AG09319 (cell line): ENCODE data around the gene TMCC1.

Source experiments
- DNase-seq: peaks from one replicate; pipeline ENCODE4 v3.0.0-alpha.2; 2010; ENCODE audit warnings: low read depth; ENCODE audit errors: extremely low read depth
- TF ChIP-seq, protein P1 (sequence below): IDR thresholded peaks from 2 replicates; pipeline ENCODE4 v1.5.1; 2011; ENCODE audit warnings: low read depth, mild to moderate bottlenecking, inconsistent platforms, low read length, moderate library complexity

The TMCC1 gene

DNA sequence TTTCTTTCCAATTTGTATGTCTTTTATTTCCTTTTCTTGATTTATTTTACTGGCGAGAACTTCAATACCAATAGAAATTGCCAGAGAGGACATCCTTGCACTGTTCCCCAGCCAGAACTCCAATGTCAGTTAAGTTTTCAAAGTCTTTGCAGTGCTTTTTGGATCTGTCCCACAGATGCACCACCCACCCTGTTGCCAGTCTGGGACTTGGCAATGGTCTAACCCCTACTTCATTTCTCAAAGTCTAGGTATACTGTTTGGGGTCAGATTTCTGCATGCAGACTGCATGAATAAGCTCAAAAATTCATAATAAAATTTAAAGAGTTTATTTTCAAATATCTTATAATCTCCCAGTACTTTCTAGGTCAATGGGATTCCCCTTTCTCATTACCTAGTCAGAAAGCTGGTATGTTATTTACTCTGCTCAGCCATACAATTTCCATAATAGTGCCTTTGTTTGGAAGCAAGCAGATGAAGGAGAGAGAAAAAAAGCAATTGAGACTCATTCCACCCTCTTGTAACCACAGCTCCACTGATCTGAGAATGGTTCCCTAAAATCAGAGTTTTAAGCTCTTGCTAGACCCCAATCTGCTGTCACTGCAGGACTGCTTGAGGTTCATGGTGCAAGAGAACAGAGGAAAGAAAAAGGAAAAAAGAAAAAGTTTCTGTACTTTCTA, 161.2 kb downstream of the TMCC1 start:
- TF ChIP-seq, protein P1, sequence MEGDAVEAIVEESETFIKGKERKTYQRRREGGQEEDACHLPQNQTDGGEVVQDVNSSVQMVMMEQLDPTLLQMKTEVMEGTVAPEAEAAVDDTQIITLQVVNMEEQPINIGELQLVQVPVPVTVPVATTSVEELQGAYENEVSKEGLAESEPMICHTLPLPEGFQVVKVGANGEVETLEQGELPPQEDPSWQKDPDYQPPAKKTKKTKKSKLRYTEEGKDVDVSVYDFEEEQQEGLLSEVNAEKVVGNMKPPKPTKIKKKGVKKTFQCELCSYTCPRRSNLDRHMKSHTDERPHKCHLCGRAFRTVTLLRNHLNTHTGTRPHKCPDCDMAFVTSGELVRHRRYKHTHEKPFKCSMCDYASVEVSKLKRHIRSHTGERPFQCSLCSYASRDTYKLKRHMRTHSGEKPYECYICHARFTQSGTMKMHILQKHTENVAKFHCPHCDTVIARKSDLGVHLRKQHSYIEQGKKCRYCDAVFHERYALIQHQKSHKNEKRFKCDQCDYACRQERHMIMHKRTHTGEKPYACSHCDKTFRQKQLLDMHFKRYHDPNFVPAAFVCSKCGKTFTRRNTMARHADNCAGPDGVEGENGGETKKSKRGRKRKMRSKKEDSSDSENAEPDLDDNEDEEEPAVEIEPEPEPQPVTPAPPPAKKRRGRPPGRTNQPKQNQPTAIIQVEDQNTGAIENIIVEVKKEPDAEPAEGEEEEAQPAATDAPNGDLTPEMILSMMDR = no peak

DNA sequence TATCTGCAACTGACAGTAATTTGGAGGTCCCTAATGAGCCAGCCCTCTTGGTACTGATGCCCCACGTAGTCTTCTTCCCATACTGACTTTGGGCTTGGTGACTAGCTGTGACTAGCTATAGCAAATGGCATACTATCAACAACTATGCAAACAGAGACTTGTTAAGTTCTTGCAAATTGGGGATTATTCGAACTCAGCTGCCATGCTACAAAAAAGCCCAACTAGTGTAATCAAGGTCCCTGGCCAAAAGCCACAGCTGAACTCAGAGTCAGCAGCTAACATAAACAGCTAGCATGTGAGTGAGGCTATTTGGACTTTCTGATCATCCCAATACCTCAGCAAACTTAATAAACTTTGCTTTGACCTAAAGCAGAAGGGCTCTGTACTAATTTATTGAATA, 165.8 kb downstream of the TMCC1 start:
- TF ChIP-seq, protein P1 = no peak
- DNase-seq = peak; percentile 18

More for the DNA sequence above, 161.2 kb downstream of the TMCC1 start:
- no peak for DNase-seq

DNA sequence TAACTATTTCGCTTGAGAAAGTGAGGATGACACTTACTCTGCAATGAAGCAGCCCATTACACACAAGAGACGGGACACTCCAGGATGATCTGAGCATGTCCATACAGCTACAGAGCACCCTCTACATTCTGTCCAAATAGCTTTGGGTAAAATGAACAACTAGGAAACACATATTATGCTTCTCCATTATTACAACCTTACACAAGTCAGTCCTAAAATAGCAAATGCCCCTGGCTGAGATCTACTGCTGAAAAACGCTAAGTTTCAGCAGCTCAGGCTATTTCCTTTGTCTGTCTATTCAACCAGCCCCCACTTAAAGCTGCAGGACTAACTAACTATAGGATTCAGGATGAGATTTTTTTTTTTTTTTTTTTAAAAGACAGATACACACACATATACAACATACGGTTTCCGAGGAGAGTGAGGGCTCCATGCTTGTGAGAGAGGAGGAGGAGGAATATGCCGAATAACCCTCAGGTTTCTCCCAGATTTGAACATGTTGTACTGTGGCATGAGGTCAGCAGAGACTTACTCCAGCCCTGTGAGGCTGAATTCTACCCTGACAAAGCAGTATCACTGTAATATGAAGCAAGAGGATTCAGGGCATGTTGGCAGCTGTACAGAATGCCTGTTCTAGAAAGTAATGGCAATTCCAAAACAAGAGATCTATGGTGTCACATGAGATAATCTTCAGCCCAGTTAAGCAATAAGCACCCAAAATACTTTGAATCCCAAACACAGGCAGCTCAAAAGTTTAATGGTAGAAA, 169.8 kb downstream of the TMCC1 start:
- TF ChIP-seq, protein P1 = no peak
- peak; percentile 73 for DNase-seq

DNA sequence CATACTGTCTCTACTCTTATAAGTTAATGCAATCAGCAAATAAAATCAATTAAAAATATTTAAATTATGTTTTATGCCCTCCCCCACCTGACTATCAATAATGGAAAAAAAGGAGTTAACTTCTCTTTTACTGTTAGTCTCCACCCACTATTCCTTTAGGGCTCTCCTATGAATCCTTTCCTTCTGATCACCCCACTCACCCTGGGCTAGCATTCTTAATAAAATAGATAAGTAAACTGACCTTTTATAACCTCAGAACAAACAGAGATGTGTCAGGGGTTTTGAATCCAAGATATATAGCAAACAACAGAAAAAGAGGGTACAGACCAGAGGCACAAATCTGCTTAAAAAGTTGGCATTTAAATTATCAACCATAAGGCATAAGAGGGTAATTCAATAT, 171.0 kb downstream of the TMCC1 start:
- TF ChIP-seq, protein P1 = no peak
- no peak for DNase-seq

DNA sequence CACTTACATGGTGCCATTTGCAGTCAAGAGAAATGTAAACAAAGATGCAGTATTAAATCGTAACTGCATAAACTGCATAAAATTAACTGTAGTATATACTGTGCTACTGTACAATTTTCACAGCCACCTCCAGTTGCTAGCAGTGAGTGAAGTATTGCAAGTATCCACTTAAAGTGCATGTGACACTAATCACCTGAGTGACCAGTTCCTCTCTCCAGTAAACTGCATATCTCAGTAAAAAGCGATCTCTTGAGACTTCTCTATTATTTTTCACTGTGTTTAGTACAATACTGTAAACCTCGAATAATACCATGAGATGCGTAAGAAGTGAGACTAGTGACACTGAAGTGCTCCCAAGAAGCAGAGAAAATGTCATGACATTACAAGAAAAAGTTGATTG, 175.3 kb downstream of the TMCC1 start:
- TF ChIP-seq, protein P1 = no peak
- DNase-seq = no peak

DNA sequence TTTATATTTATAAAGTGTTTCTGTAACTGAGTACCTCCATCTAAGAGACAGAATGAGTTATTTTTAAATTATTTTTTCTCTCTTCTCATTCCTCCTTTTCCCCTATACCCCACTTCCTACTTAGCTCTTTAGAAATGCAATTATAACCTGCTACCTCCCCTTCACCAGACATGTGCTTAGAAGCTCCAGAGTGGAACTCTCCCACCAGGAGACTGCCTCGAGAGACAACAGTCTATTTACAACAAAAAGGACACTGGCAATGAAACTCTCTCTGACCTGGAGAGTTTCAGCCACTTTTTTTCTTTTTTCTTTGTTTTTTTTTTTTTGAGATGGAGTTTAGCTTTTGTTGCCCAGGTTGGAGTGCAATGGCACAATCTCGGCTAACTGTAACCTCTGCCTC, 177.7 kb downstream of the TMCC1 start:
- no peak for DNase-seq
- TF ChIP-seq, protein P1 = no peak

DNA sequence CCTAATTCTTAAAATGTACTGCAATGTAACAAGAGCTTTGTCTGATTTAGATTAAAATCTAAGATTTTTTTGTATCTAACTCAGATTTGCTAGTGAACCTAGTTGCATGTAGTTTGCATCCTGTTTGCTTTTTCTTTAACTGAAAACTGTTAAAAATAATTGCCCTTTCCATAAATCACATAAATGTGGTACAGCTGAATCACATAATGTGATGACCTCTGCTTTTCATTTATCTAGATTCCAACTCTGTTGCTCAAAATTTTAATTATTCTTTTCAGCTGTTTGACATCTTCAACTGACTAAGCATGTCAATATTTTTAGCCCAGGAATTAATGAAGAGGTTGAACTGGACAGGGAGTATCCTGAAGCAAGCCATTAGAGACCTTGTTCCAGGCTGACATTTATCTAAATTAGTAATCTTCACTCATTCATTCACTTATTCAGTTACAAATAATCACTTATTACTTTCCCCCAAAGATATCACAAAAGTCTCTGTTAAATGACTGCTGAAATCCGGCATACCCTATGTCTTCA, 185.1 kb downstream of the TMCC1 start:
- TF ChIP-seq, protein P1 = no peak
- DNase-seq = no peak
